ENCODE measurements around the gene WDR93. TPM values are rescaled to one million over a fixed set of nuclear protein-coding genes. Genes with fewer than 3 reads are reported as not detected.

The WDR93 gene
- total RNA-seq, 1 donor from 2014 or later = not detected

GRCh38 chr15:89681146-89681545 is 9.5 kb upstream of the WDR93 start:
- intact Hi-C loops (cut with micrococcal nuclease) = no loop called here

GRCh38 chr15:89685995-89686394 is 4.6 kb upstream of the WDR93 start:
- intact Hi-C loops (cut with micrococcal nuclease) = no loop called here

DNA sequence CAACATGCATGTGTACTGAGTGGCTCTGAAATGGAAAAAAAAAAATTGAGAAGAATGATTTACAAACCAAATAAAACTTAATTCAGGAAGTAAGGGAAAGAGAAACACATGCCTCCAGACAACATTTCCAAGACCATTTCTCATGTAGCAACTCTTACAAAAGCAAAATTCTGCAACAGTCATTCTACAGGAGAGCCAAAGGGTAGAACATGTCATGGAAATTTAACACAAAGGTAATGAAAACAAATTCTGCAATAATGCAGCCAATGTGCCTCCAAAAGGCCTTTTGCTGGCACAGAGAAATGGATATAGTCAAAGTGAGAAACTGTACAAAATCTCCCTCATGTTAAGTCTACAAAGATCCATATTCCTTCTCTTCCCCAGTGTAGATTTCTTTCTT is 4.1 kb upstream of the WDR93 start:
- intact Hi-C loops (cut with micrococcal nuclease) = no loop called here

- intact Hi-C loops (cut with micrococcal nuclease) = loop anchor here (2.0 kb wide), 1 partner anchor 115 kb away; the partner anchor contains the start of gene TICRR
Observed at GRCh38 chr15:89689930-89690275, 708 bp upstream of the WDR93 start.

- intact Hi-C loops (cut with micrococcal nuclease) = no loop called here
Observed at GRCh38 chr15:89693091-89693490, 2.5 kb downstream of the WDR93 start.

DNA sequence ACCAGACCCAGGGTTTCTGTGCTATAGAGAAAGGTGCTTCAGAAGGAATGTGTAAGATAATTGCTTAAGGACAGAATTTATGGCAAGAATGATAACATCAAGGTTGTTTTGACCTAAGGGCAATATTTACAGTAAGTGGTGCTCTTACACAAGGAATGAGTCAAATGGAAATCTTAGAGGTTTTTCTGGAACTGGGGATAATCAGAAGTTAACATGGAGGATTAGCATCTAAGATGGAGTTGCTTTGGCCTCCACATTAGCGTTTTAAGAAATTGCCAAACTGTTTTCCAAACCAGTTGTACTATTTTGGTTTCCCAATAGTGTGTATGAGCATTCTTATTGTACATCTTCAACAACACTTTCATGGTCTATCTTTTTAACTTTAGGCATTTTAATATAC is 3.1 kb downstream of the WDR93 start:
- intact Hi-C loops (cut with micrococcal nuclease) = no loop called here

DNA sequence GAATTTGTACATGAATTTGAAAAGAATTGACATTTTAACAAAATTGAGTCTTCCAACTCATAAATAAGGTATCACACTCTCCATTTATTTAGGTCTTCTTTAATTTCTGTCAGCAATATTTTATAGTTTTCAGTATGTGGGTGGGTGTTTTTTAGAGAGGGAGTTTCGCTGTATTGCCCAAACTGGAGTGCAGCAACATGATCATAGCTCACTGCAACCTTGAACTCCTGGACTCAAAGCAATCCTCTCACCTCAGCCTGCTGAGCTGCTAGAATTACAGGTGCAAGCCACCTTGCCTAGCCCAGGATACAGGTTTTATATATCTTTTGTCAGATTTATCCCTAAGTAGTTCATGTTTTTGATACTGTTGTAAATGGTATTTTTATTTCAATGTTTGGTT is 4.6 kb downstream of the WDR93 start:
- intact Hi-C loops (cut with micrococcal nuclease) = no loop called here

- intact Hi-C loops (cut with micrococcal nuclease) = no loop called here
Observed at GRCh38 chr15:89704411-89704810, 13.8 kb downstream of the WDR93 start.

- intact Hi-C loops (cut with micrococcal nuclease) = no loop called here
Observed at GRCh38 chr15:89707577-89707976, 17.0 kb downstream of the WDR93 start.

- intact Hi-C loops (cut with micrococcal nuclease) = no loop called here
Observed at GRCh38 chr15:89714775-89715174, 24.2 kb downstream of the WDR93 start.

DNA sequence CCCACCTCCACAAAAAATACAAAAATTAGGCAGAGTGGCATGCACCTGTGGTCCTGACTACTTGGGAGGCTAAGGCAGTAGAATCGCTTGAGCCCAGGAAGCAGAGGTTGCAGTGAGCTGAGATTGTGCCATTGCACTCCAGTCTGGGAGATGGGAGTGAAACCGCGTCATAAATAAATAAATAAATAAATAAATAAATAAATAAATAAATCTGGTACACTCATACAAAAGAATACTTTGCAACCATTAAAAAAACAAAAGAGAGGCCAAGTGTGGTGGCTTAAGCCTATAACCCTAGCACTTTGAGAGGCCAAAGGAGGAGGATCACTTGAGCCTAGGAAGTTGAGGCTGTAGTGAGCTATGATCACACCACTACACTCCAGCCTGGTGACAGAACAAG is 32.4 kb downstream of the WDR93 start:
- intact Hi-C loops (cut with micrococcal nuclease) = no loop called here

DNA sequence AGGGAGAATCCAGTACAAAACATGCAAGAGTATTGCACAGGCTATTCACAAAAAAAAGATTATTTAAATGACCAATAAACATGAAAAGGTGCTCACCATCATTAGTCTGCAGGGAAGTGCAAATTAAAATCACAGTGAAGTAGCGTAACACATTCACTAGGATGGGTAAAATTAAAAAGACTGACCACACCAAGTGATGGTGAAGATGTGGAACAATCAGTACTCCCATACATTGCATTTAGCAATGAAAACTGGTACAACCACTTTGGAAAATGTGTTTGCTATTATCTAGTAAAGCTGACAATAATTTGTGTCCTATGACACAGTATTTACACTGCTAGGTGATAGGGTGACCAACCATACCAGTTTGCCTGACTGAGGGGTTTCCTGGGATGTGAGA is 34.0 kb downstream of the WDR93 start:
- intact Hi-C loops (cut with micrococcal nuclease) = no loop called here

DNA sequence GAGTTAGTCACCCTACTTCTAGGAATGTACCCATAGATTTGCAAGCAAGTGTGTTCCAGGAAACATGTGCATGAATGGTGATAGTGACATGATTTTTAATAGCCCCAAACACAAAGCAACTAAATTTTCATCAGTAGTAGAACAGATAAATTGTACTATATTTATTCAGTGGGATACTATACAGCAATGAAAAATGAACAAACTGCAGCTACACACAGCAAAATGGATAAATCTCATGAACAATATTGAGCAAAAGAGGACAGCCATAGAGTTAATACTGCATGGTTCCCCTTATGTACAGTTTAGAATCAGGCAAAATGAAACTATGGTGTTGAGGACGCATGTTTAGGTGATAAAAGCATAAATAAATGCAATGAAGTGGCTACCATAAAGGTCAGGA is 34.5 kb downstream of the WDR93 start:
- intact Hi-C loops (cut with micrococcal nuclease) = no loop called here

GRCh38 chr15:89728254-89728653 is 37.6 kb downstream of the WDR93 start:
- intact Hi-C loops (cut with micrococcal nuclease) = no loop called here

GRCh38 chr15:89731275-89731674 is 40.7 kb downstream of the WDR93 start:
- intact Hi-C loops (cut with micrococcal nuclease) = no loop called here

- intact Hi-C loops (cut with micrococcal nuclease) = no loop called here
Observed at GRCh38 chr15:89732451-89733172, 42.0 kb downstream of the WDR93 start.

- intact Hi-C loops (cut with micrococcal nuclease) = no loop called here
Observed at GRCh38 chr15:89735773-89736172, 45.2 kb downstream of the WDR93 start.

GRCh38 chr15:89740137-89740536 is 49.5 kb downstream of the WDR93 start:
- intact Hi-C loops (cut with micrococcal nuclease) = loop anchor here (1.0 kb wide), 4 partner anchors 135 to 347 kb away; no protein-coding TSS in a partner anchor

DNA sequence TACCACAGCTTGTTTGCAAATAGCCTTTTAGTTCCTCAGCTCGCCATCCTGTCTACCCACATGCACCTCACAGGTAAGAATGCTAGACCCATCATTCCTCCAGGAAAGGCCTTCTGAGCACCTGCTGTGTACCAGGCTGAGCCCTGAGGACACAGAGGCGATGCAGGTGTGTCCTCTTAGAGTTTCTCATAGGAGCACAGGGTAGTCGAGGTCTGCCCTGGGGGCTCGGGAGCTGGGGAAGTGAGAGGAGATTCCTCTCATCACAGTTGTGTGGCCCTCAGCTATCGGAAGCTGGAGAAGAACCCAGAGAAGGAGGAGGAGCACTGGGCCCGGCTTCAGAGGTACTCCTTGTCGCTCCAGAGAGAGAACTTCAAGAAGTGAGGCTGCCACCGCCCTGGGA is 52.4 kb downstream of the WDR93 start:
- intact Hi-C loops (cut with micrococcal nuclease) = no loop called here

DNA sequence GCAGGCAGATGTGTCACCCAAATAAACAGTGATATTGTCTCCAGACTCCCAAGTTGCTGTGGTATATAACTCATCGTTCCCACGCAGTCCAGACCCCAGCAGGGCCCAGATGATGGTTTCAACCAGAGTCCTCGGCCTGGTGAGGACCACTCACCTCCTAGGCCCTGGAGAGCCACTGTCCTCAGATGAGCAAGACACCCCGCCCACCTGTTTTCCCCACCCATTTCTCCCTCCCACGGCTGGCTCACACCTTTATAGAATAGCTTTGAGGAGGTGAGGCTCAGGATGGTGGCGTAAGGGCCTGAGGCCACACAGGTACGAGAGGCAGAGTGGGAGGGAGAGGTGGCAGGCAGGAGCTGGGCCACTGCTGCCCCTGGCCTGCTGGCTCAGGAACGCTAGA is 53.0 kb downstream of the WDR93 start:
- intact Hi-C loops (cut with micrococcal nuclease) = no loop called here

DNA sequence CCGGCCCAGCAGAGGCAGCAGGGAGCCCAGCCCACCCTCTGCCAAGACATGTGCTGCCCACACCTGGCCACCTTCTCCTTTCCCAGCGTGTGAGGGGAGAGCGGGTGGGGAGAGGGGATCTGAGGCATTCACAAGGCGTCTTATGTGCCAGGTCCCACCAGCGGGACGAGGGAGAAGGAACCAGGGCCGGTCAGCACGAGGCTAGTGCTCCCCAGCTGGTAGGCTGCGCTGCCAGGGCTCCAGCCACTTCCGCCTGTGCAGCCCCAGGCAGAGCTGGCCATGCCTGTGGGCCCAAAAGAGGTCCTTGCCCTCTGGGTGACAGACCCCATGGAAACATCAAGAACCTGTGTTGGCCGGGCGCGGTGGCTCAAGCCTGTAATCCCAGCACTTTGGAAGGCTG is 54.5 kb downstream of the WDR93 start:
- intact Hi-C loops (cut with micrococcal nuclease) = no loop called here

DNA sequence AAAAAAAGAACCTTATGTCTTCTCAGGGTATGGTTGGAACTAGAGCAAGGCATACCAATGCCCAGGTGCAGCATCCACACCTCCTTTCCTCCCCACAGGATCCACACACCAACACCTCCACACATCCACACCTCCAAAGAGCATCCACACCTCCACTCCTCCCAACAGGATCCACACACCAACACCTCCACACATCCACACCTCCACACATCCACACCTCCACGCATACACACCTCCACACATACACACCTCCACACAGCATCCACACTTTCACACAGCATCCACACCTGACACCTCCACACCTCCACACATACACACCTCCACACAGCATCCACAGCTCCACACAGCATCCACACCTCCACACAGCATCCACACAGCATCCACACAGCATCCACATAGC is 55.2 kb downstream of the WDR93 start:
- intact Hi-C loops (cut with micrococcal nuclease) = no loop called here

DNA sequence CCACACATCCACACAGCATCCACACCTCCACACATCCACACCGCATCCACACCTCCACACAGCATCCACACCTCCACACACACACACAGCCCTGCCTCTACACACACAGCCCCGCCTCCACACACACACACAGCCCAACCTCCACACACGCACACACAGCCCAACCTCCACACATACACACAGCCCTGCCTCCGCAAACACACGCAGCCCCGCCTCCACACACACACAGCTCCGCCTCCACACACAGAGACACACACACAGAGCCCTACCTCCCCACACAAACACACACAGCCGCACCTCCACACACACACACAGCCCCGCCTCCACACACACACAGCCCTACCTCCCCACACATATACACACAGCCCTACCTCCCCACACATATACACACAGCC is 55.8 kb downstream of the WDR93 start:
- intact Hi-C loops (cut with micrococcal nuclease) = no loop called here

All from T-helper 1 cell treated with Interleukin-12 subunit alpha and Interleukin-12 subunit beta and Interleukin-4 antibody, amounts not matched to agents 30 ng/mL and 1 ng/mL, for 36 hours (primary cell).